NCI-H2196 (cell line): Measurements from ENCODE around the gene CFDP1.
"Not testable (repeated sequence)": the region's sequence is repeated elsewhere in the genome, so short reads cannot be mapped to it uniquely, and the experiment has no call there.

Source experiments
- DNase-seq: peaks from one replicate; lab custom pipeline; 2025; ENCODE audit not compliant: unreplicated experiment; lab: John Stamatoyannopoulos, UW

Gene CFDP1

GRCh38 chr16:75459691-75460090, 26.4 kb upstream of the CFDP1 start:
- DNase-seq: no peak

DNA sequence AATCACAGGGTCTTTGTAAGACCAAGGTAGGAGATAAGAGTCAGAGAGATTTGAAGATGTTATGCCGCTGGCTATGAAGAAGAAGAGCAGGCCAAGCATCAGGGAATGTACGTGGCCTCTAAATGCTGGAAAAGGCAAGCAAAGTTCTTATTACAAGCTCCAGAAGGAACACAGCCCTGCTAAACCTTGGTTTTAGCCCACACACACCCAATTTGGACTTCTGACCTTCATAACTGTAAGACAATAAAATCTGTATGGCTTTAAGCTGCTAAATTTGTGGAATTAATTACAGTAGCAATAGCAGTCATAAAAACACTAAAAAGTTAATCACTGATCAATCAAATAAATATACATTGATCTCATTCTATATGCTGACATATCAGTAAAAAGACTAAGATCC, 25.1 kb upstream of the CFDP1 start:
- DNase-seq: no peak

- DNase-seq: no peak
Observed at GRCh38 chr16:75458029-75458428, 24.7 kb upstream of the CFDP1 start.

- DNase-seq: no peak
Observed at GRCh38 chr16:75457485-75458021, 24.2 kb upstream of the CFDP1 start.

GRCh38 chr16:75456971-75457370, 23.7 kb upstream of the CFDP1 start:
- no peak for DNase-seq

GRCh38 chr16:75456486-75456885, 23.2 kb upstream of the CFDP1 start:
- DNase-seq: not testable (repeated sequence)

- no peak for DNase-seq
Observed at GRCh38 chr16:75455677-75456076, 22.4 kb upstream of the CFDP1 start.

GRCh38 chr16:75452464-75453190, 19.3 kb upstream of the CFDP1 start:
- DNase-seq: no peak

DNA sequence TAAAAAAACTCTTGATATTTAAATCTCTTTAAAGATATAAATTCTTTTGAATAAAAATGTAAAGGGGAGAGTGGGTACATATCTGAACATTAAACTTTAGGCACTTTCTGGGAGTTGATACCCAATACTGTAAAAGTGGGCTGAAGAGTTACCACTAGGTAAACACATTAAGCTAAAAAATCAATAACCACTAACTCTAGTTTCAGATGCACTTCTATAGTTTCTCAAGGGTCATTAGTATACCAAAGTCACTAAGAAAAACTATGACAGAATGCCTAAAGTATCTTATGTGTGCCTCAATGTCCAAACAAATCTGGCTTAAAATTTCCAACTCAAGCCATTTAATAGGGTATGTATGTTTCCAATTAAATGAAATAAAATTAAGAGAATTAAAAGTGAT, 13.1 kb upstream of the CFDP1 start:
- no peak for DNase-seq

- no peak for DNase-seq
Observed at GRCh38 chr16:75445298-75445697, 12.0 kb upstream of the CFDP1 start.

DNA sequence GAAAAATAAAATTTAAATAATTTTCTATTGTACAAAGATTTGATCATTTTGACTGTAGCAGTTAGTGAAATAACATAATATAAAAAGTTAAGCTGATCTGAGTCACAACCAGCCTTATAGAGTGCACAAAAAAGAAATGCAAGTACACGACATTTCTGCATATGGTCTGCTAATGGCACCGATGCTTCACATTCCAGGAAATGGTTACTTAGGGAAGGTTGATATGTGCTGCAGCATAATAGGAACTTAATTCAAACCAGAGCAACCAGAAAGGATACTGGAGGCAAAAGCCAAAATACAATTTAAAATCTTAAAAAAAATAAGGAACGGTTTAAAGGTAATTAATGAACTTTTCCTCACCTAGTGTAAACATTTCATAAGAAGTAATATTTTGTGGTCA, 10.0 kb upstream of the CFDP1 start:
- no peak for DNase-seq

GRCh38 chr16:75433732-75434413, 570 bp upstream of the CFDP1 start:
- peak; percentile 71 for DNase-seq

DNA sequence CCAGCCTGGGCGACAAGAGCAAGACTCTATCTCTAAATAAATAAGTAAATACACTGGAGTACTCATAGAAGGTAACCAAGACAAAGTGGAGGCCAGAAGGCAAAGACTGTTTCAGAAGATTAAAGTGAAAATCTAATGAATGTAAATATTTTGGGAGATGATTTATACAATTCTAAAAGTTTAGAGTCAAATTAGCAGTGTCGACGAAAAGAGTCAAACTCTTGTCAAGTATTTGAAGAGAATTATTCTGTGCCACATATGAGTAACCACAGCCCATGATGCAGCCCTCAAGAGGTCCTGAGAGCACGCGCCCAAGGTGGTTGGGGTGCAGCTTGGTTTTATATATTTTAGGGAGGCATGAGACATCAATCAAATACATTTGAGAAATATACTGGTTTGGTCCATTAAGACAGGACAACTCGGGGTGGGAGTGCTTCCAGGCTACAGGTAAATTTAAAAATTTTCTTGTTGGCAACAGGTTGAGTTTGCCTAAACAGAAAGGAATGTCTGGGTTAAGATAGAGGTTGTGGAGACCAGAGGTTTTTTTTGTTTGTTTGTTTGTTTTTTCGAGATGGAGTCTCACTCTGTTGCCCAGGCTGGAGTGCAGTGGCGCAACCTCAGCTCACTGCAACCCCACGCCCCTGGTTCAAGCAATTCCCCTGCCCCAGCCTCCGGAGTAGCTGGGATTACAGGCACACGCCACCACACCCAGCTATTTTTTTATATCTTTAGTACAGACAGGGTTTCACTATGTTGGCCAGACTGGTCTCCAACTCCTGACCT, 3.5 kb downstream of the CFDP1 start:
- DNase-seq: no peak

- not testable (repeated sequence) for DNase-seq
Observed at GRCh38 chr16:75426524-75426923, 6.8 kb downstream of the CFDP1 start.

- DNase-seq: not testable (repeated sequence)
Observed at GRCh38 chr16:75424105-75424762, 9.1 kb downstream of the CFDP1 start.

DNA sequence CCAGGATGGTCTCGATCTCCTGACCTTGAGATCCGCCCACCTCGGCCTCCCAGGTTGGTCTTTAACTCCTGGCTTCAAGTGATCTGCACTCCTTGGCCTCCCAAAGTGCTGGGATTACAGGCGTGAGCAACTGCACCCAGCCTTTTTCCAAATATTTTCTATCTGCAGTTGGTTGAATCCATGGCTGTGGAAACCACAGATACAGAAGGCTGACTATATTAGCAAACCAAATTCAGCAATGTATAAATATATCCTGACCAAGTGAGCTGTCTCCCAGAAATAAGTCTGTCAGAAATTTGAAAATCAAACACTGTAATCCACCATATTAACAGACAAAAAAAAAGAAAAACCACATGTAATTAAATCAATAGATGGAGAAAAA, 9.6 kb downstream of the CFDP1 start:
- no peak for DNase-seq

GRCh38 chr16:75421820-75422126, 11.5 kb downstream of the CFDP1 start:
- DNase-seq: no peak

DNA sequence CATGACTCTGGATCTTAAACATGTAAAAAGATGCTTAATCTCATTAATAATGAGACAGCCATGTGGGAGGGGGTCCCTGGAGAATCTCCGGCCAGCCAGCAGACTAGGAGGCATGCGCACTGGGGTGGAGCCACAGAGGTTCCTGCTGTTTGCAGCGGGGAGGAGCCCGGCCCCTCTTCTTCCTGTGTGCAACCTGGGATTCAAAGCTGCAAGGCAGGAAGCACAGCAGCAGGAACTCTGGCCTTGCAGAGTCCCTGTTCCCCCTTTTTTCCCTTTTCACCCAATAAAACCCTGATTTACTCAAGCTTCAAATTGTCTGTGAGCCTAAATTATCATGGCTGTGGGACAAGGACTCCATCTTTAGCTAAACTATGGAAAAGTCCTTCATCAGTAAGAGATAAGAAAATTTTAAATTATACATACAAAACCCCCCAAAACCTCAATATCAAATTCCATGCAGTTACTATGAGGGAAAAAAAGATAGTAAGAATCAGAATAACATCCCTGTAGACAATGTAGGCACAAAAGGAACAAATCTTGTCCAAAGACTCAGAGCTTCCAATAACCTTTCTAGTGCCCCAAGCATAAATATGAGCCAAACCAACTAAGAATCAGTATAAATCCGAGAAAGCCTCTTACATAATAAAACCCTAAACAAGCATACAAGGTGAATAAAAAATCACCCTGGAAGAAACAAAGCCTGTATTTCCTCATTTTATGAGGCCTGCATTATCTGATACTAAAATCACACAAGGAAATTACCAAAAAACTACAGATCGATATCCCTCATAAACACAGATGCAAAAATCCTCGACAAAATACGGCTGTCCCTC, 12.1 kb downstream of the CFDP1 start:
- no peak for DNase-seq

GRCh38 chr16:75416904-75417565, 16.3 kb downstream of the CFDP1 start:
- no peak for DNase-seq
